IMR-90 (cell line): ENCODE measurements around the gene ANKH.

Source experiments
- BHLHE40 ChIP-seq: fragments of 150-350 bp; IDR thresholded peaks from 2 replicates; pipeline ENCODE4 v1.6.1; 2016; ENCODE audit warnings: mild to moderate bottlenecking, low read depth, low read length
- CTCF ChIP-seq: conservative IDR thresholded peaks from 2 replicates; pipeline ENCODE4 v1.5.1; 2012; ENCODE audit warnings: mild to moderate bottlenecking, low read depth, low read length, improper control_type of control experiment
- ELK1 ChIP-seq: fragments of 150-350 bp; IDR thresholded peaks from 2 replicates; pipeline ENCODE4 v1.6.1; 2016; ENCODE audit warnings: low read depth, mild to moderate bottlenecking, low read length, moderate library complexity, borderline replicate concordance
- MXI1 ChIP-seq: IDR thresholded peaks from 2 replicates; pipeline ENCODE4 v1.6.1; 2012; ENCODE audit warnings: low read depth, mild to moderate bottlenecking, low read length, moderate library complexity, borderline replicate concordance
- NFE2L2 ChIP-seq: fragments of 150-350 bp; IDR thresholded peaks from 2 replicates; pipeline ENCODE4 v1.6.1; 2016; ENCODE audit warnings: low read depth, mild to moderate bottlenecking, low read length
- POLR2A ChIP-seq: IDR thresholded peaks from 2 replicates; pipeline ENCODE4 v1.6.1; 2012; ENCODE audit warnings: mild to moderate bottlenecking, low read depth, low read length
- RFX5 ChIP-seq: IDR thresholded peaks from 2 replicates; pipeline ENCODE4 v1.8.0; 2012; ENCODE audit warnings: low read depth, mild to moderate bottlenecking, low read length, moderate library complexity

GRCh38 chr5:14671414-14671813 is 200.2 kb downstream of the ANKH start:
- TF ChIP-seq POLR2A: no peak
- TF ChIP-seq CTCF: no peak
- no peak for TF ChIP-seq MXI1
- no peak for TF ChIP-seq RFX5
- TF ChIP-seq NFE2L2: no peak
- TF ChIP-seq ELK1: no peak
- no peak for TF ChIP-seq BHLHE40
